Adrenal gland (tissue), 12 donors: ENCODE measurements around the gene CDON. TPM values are rescaled to one million over a fixed set of nuclear protein-coding genes. Genes with fewer than 3 reads are reported as not detected.
A peak's percentile ranks its signal among the peaks of the same experiment; 100 is the strongest.

ENCODE experiments used
- DNase-seq, 7 donors: peaks; one replicate each; pipeline ENCODE4 v3.0.0-alpha.2; 2019 to 2020
- H3K27ac ChIP-seq, 5 donors: fragments of 200-600 bp; sonication (generic) in 4 of 5; 1 replicate in 3 of 5; 2 replicates in 2 of 5; pipeline versions ENCODE4 v1.5.1 to v1.8.0; 2016 to 2020; ENCODE audit warnings: mild to moderate bottlenecking in 1 of 5
- H3K27me3 ChIP-seq: fragments of 200-600 bp; 2 replicates; pipeline ENCODE4 v1.8.0; 2021
- H3K36me3 ChIP-seq, 2 donors: fragments of 200-600 bp; replicated peaks in 1 of 2; 1 replicate in 1 of 2; 2 replicates in 1 of 2; pipeline versions ENCODE4 v1.5.1 to v1.8.0; 2018 to 2022
- H3K4me1 ChIP-seq, 2 donors: fragments of 200-600 bp; replicated peaks in 1 of 2; 1 replicate in 1 of 2; 2 replicates in 1 of 2; pipeline versions ENCODE4 v1.5.1 to v1.8.0; 2018 to 2021
- H3K4me3 ChIP-seq, 4 donors: fragments of 200-600 bp; sonication (generic) in 3 of 4; one replicate each; pipeline ENCODE4 v1.5.1; 2016 to 2018
- H3K9me3 ChIP-seq, 3 donors: fragments of 200-600 bp; sonication (generic) in 1 of 3; replicated peaks in 1 of 3; 1 replicate in 2 of 3; 2 replicates in 1 of 3; pipeline versions ENCODE4 v1.5.1 to v1.8.0; 2016 to 2021
- CTCF ChIP-seq, 6 experiments: fragments of 450-650 bp in 4 of 6; fragments of 200-600 bp in 2 of 6; sonication (generic) in 1 of 6; IDR thresholded peaks; 1 replicate in 5 of 6; 2 replicates in 1 of 6; pipeline versions ENCODE4 v1.5.1 to v1.8.0; 2016 to 2021; ENCODE audit warnings: antibody characterized with exemption in 6 of 6, mild to moderate bottlenecking in 2 of 6, moderate library complexity in 1 of 6
- POLR2A ChIP-seq, 2 donors: fragments of 450-650 bp; IDR thresholded peaks; one replicate each; pipeline ENCODE4 v1.6.1; 2017; ENCODE audit warnings: antibody characterized with exemption in 2 of 2, mild to moderate bottlenecking in 2 of 2, moderate library complexity in 1 of 2
- WGBS, 4 donors: extraction: QIAGEN DNeasy Blood & Tissue Kit in 2 of 4; methylation state at CpG; one replicate each; pipeline versions ENCODE4 v1.1.5 to v1.1.7; 2013 to 2017; 5-methylcytosine and 5-hydroxymethylcytosine counted together
- intact Hi-C, 2 donors: fragments of 100-400 bp; cut with DNase I; formaldehyde crosslinking; loops; one replicate each; pipeline versions ENCODE4 v1.14.1 to v1.15.0; 2022 to 2023
- polyA plus RNA-seq, 3 donors: library from polyadenylated mRNA; stranded (reverse); fragments of 200-250 nt in 2 of 3; fragments of 350-450 nt in 1 of 3; fragmentation: Illumina TruSeq in 1 of 3; extraction: RNeasy Lipid Tissue Mini Kit (QIAGEN cat#74804) in 1 of 3; gene quantifications; one replicate each; pipeline ENCODE4 v1.2.3, GENCODE V29; 2013 to 2014
- total RNA-seq, 9 donors: library from RNA; depleted of rRNA in 4 of 9; stranded (reverse); fragments of >200 nt in 4 of 9; fragments of 120-200 nt in 1 of 9; fragmentation: NEBNext Ultra II Directional in 1 of 9; extraction: Animal tissue kit (Norgen Biotek cat#: 25700) in 1 of 9; gene quantifications; one replicate each; pipeline versions ENCODE4 v1.1.0 to v1.2.4, GENCODE V29; 2013 to 2023
- donor health status: healthy with polysubstance abuse.
- donor health status: Bipolar disorder and iron deficiency.
- donor health status: DM: yes; HTN: yes; CAD: no.
- donor health status: DM: no; HTN: no; CAD: no.
- donor health status: DM: no; HTN: no; CAD: no.
- donor health status: DM: yes; HTN: yes; CAD: no.

Gene CDON
- total and polyA plus RNA-seq, 12 donors = 0.90 to 12.1 (median 3.9) TPM

- peak in 1 of 7 donors; percentile 34 for DNase-seq
Observed at GRCh38 chr11:125924384-125925007, 138.2 kb downstream of the CDON start.

DNA sequence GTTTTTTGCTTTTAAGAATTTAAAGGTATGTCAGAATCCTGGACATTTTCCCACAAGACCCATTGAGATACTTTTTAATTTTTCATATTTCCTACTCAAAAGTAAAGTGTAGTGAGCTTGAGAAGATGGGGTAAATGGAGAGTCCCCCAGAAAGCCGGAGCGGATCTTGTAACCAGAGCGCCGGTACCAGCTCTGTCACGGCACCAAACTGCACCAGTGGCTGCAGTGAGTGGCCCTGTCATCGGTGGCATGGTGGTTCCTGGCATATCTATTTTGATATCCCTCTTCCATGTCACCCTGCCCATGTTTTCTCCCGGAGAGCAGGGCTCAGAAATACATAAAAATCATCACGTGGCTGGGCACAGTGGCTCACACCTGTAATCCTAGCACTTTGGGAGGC, 139.0 kb downstream of the CDON start:
- intact Hi-C loops = loop anchor here (2.0 to 5.0 kb wide), 3 partner anchors 134 to 271 kb away; no protein-coding TSS in a partner anchor
- Histone ChIP-seq H3K4me1 (peaks cover 0 to 3% of the 10 kb centered on the region in 2 donors), H3K36me3 (no peaks in the 10 kb centered on the region), H3K4me3 (no peak overlapping the region), H3K9me3 (peaks cover 0 to 1% (median 0%) of the 10 kb centered on the region in 3 donors), H3K27me3 (no peaks in the 10 kb centered on the region), H3K27ac (no peak overlapping the region)
- no peak for TF ChIP-seq POLR2A (IDR thresholded peaks at IDR 0.05)
- TF ChIP-seq CTCF (IDR thresholded peaks at IDR 0.05) = no peak
- 78 to 93% (median 91%) methylated on average over 8 of the region's 8 CpGs for WGBS, 4 donors
- DNase-seq = peak in 1 of 7 donors; percentile 23

More at GRCh38 chr11:125924384-125925007, 138.2 kb downstream of the CDON start:
- H3K4me3 ChIP-seq = no peak overlapping the region
- H3K4me1 ChIP-seq = peaks cover 0 to 3% of the 10 kb centered on the region in 2 donors
- 72 to 90% (median 86%) methylated on average over 8 to 9 of the region's 9 CpGs for WGBS, 4 donors
- H3K36me3 ChIP-seq = no peaks in the 10 kb centered on the region
- H3K27me3 ChIP-seq = no peaks in the 10 kb centered on the region
- TF ChIP-seq CTCF (IDR thresholded peaks at IDR 0.05) = no peak
- no peak for TF ChIP-seq POLR2A (IDR thresholded peaks at IDR 0.05)
- peaks cover 0 to 6% (median 0%) of the 10 kb centered on the region in 3 donors for H3K9me3 ChIP-seq
- H3K27ac ChIP-seq = no peak overlapping the region
- intact Hi-C loops = loop anchor here (2.0 to 5.0 kb wide), 3 partner anchors 133 to 270 kb away; no protein-coding TSS in a partner anchor

- H3K9me3 ChIP-seq = no peaks in the 10 kb centered on the region
- TF ChIP-seq CTCF (IDR thresholded peaks at IDR 0.05) = peak; percentile 50 to 82 (median 70)
- TF ChIP-seq POLR2A (IDR thresholded peaks at IDR 0.05) = no peak
- H3K36me3 ChIP-seq = no peaks in the 10 kb centered on the region
- H3K27ac ChIP-seq = no peak overlapping the region
- 5 to 7% (median 5%) methylated on average over 8 of the region's 8 CpGs for WGBS, 4 donors
- H3K4me1 ChIP-seq = peaks cover 0 to 3% of the 10 kb centered on the region in 2 donors
- peak; percentile 57 to 82 (median 63) for DNase-seq
- intact Hi-C loops = loop anchor here (5.0 kb wide), 2 partner anchors 134 to 269 kb away; no protein-coding TSS in a partner anchor
- H3K4me3 ChIP-seq = no peak overlapping the region
- H3K27me3 ChIP-seq = no peaks in the 10 kb centered on the region
Observed at GRCh38 chr11:125923012-125923579, 139.6 kb downstream of the CDON start.

- no peaks in the 10 kb centered on the region for H3K27me3 ChIP-seq
- intact Hi-C loops = loop anchor here (5.0 kb wide), 2 partner anchors 135 to 270 kb away; no protein-coding TSS in a partner anchor
- TF ChIP-seq POLR2A (IDR thresholded peaks at IDR 0.05) (no peak), CTCF (IDR thresholded peaks at IDR 0.05) (no peak)
- WGBS, 4 donors = 67 to 100% (median 75%) methylated on average over 1 to 3 of the region's 3 CpGs
- peak in 1 of 7 donors; percentile 41 for DNase-seq
- H3K4me3 ChIP-seq = no peak overlapping the region
- H3K27ac ChIP-seq = no peak overlapping the region
- no peaks in the 10 kb centered on the region for H3K9me3 ChIP-seq
- peaks cover 0 to 3% of the 10 kb centered on the region in 2 donors for H3K4me1 ChIP-seq
- no peaks in the 10 kb centered on the region for H3K36me3 ChIP-seq
Observed at GRCh38 chr11:125922156-125922555, 140.5 kb downstream of the CDON start.
